Bronchial epithelial cell (primary cell): Measurements from ENCODE around the gene NUAK2. TPM values are rescaled to one million over a fixed set of nuclear protein-coding genes. Genes with fewer than 3 reads are reported as not detected.

Experiments used
- DNase-seq: peaks from one replicate; pipeline ENCODE4 v3.0.0-alpha.2; 2010; ENCODE audit warnings: low read depth
- FAIRE-seq: peaks from 2 replicates; lab custom pipeline; 2011; peaks lifted over from hg19 to GRCh38; lab: Jason Lieb, UNC
- H3K27me3 ChIP-seq: 2 replicates; pipeline ENCODE4 v1.5.1; 2011; ENCODE audit warnings: low read length; ENCODE audit not compliant: control insufficient read depth, insufficient read depth
- H3K36me3 ChIP-seq: 2 replicates; pipeline ENCODE4 v1.5.1; 2011; ENCODE audit warnings: low read length; ENCODE audit not compliant: control insufficient read depth, insufficient read depth
- H3K4me3 ChIP-seq: 2 replicates; pipeline ENCODE4 v1.5.1; 2011; ENCODE audit warnings: mild to moderate bottlenecking, low read depth, low read length, control low read depth
- CTCF ChIP-seq: IDR thresholded peaks from 2 replicates; pipeline ENCODE4 v1.5.1; 2011; ENCODE audit warnings: mild to moderate bottlenecking, moderate library complexity, low read length, control low read depth, inconsistent platforms; ENCODE audit not compliant: insufficient read depth, severe bottlenecking
- total RNA-seq: library from RNA; depleted of rRNA; stranded (reverse); fragments of >200 nt; gene quantifications from 2 replicates; pipeline ENCODE4 v1.2.1, GENCODE V29; 2014

NUAK2 gene
- total RNA-seq, 1 donor from 2014 or later: 3.9 TPM

GRCh38 chr1:205339197-205339702 lies 17.7 kb upstream of the NUAK2 start:
- no peak for FAIRE-seq
- H3K4me3 ChIP-seq: no peak overlapping the region
- no peak for DNase-seq
- no peak for TF ChIP-seq CTCF
- H3K36me3 ChIP-seq: no peaks in the 10 kb centered on the region
- peaks cover 15% of the 10 kb centered on the region for H3K27me3 ChIP-seq

GRCh38 chr1:205338011-205338410 lies 16.5 kb upstream of the NUAK2 start:
- H3K36me3 ChIP-seq: no peaks in the 10 kb centered on the region
- DNase-seq (no peak), FAIRE-seq (no peak)
- peaks cover 14% of the 10 kb centered on the region for H3K27me3 ChIP-seq
- no peak for TF ChIP-seq CTCF
- H3K4me3 ChIP-seq: no peak overlapping the region

- DNase-seq (no peak), FAIRE-seq (no peak)
- no peak overlapping the region for H3K4me3 ChIP-seq
- TF ChIP-seq CTCF: no peak
- peaks cover 9% of the 10 kb centered on the region for H3K27me3 ChIP-seq
- no peaks in the 10 kb centered on the region for H3K36me3 ChIP-seq
These were observed 15.9 kb upstream of the NUAK2 start for GRCh38 chr1:205337481-205337880.

GRCh38 chr1:205335692-205336091 lies 14.1 kb upstream of the NUAK2 start:
- DNase-seq: peak; percentile 74
- Histone ChIP-seq H3K4me3 (no peak overlapping the region), H3K27me3 (peaks cover 12% of the 10 kb centered on the region), H3K36me3 (no peaks in the 10 kb centered on the region)
- TF ChIP-seq CTCF: peak; percentile 98
- no peak for FAIRE-seq

- peaks cover 15% of the 10 kb centered on the region for H3K27me3 ChIP-seq
- TF ChIP-seq CTCF: no peak
- no peaks in the 10 kb centered on the region for H3K36me3 ChIP-seq
- no peak overlapping the region for H3K4me3 ChIP-seq
- FAIRE-seq (no peak), DNase-seq (no peak)
These were observed 10.7 kb upstream of the NUAK2 start for GRCh38 chr1:205332015-205332791.
